ENCODE measurements around the gene ARHGAP15.

ARHGAP15 gene

DNA sequence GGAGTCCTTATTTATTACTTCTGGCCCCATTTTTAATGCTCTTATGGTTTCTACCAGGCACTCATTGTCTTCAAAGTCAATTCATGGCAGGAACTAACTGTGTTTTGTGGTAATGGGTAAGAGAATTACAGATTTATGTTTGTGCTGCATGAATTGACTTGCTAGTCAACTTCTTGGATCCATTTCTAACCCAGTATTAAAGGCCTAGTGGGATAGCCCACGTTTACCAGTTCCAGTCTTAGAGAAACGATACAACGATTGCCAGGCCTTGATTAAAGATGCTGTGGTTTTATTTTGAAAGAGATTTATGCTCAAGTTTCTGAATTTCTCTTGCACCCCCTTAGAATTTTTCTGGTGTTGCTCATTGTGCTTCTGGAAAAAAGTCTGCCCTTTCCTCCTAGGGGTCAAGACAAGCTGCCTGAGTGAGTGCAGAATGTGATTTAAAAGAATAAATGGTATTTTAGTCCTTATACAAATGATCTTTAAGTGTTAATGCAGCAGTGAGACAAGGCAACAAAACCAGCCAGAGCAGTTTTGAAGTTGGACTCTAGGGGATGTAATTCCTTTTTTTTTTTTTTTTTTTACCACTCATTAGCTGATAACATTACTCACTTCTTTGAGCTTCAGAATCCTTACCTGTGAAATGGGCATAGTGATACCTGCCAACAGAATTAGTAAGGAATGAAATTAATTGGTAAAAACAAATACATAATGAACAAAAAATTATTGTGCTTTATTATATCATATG lies 101.5 kb downstream of the ARHGAP15 start:
- Histone ChIP-seq H3K27me3 (no peaks in the 10 kb centered on the region), H3K27ac (no peak overlapping the region), H3K36me3 (peaks cover 33% of the 10 kb centered on the region), H3K9me3 (no peaks in the 10 kb centered on the region), H3K4me1 (ENCODE audit: control insufficient read depth in 1 of 2, insufficient read depth in 1 of 2, low read depth in 1 of 2, low read length in 1 of 2) (no peaks in the 10 kb centered on the region), H3K4me3 (ENCODE audit: low read depth in 1 of 2, low read length in 1 of 2) (no peak overlapping the region)
- TF ChIP-seq, protein P1, sequence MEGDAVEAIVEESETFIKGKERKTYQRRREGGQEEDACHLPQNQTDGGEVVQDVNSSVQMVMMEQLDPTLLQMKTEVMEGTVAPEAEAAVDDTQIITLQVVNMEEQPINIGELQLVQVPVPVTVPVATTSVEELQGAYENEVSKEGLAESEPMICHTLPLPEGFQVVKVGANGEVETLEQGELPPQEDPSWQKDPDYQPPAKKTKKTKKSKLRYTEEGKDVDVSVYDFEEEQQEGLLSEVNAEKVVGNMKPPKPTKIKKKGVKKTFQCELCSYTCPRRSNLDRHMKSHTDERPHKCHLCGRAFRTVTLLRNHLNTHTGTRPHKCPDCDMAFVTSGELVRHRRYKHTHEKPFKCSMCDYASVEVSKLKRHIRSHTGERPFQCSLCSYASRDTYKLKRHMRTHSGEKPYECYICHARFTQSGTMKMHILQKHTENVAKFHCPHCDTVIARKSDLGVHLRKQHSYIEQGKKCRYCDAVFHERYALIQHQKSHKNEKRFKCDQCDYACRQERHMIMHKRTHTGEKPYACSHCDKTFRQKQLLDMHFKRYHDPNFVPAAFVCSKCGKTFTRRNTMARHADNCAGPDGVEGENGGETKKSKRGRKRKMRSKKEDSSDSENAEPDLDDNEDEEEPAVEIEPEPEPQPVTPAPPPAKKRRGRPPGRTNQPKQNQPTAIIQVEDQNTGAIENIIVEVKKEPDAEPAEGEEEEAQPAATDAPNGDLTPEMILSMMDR (IDR thresholded peaks at IDR 0.05): no peak

DNA sequence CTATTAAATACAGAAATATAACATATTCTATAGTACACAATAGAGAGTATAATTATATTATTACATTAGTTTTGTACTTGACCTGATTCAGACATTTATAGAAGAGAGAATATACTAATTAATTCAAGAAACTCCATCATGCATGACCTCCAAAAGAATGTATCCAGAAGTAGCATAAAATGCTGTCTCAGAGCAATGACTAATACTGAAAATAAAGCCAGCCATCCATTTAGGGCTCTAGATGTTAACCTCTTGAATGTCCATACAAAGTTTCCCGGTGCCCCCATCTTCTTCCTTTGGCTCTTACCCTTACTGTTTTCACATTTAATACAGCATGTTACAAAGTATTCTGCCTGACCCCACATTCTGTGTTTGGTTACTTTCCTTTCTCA lies 102.0 kb downstream of the ARHGAP15 start:
- H3K27ac ChIP-seq: no peak overlapping the region
- H3K36me3 ChIP-seq: peaks cover 33% of the 10 kb centered on the region

DNA sequence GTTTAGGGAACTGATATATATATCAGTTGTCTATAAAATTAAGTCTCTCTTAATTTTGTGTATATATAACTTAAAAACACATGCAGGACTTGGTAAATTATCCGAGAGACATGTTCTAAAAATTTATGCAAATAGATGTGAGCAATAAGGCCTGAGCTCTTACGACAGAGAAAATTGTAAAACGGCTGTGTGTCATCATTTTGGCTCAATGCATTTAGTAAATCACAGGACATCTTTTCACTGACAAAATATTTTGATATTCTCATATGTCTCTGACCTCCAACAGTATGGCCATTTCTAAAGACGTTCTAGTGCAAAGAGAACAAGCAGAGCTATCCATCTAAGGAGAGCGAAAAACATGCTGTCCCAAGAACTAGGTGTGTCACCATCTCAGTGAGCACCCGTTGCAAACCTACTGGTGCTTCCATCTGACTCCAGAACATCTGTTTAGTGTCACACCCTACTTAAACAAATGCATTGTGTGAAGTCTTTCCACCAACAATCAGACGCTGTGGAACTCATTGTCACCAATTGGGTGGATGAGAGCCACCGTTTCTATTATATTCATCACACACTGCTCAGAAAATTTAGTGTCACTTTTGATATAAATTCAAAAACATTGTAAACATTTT lies 108.0 kb downstream of the ARHGAP15 start:
- peaks cover 12 to 16% of the 10 kb centered on the region in 2 experiments for H3K4me1 ChIP-seq (ENCODE audit: control insufficient read depth in 1 of 2, insufficient read depth in 1 of 2, low read depth in 1 of 2, low read length in 1 of 2)
- H3K27me3 ChIP-seq: no peaks in the 10 kb centered on the region
- H3K9me3 ChIP-seq: no peaks in the 10 kb centered on the region
- H3K27ac ChIP-seq: peak overlapping the region; percentile 64
- peaks cover 10% of the 10 kb centered on the region for H3K36me3 ChIP-seq
- H3K4me3 ChIP-seq (ENCODE audit: low read depth in 1 of 2, low read length in 1 of 2): no peak overlapping the region
- TF ChIP-seq, protein P1 (IDR thresholded peaks at IDR 0.05): no peak

More for the DNA sequence above, 102.0 kb downstream of the ARHGAP15 start:
- peaks cover 0 to 2% of the 10 kb centered on the region in 2 experiments for H3K4me1 ChIP-seq (ENCODE audit: control insufficient read depth in 1 of 2, insufficient read depth in 1 of 2, low read depth in 1 of 2, low read length in 1 of 2)
- no peaks in the 10 kb centered on the region for H3K9me3 ChIP-seq
- TF ChIP-seq, protein P1 (IDR thresholded peaks at IDR 0.05): no peak
- H3K4me3 ChIP-seq (ENCODE audit: low read depth in 1 of 2, low read length in 1 of 2): no peak overlapping the region
- no peaks in the 10 kb centered on the region for H3K27me3 ChIP-seq

DNA sequence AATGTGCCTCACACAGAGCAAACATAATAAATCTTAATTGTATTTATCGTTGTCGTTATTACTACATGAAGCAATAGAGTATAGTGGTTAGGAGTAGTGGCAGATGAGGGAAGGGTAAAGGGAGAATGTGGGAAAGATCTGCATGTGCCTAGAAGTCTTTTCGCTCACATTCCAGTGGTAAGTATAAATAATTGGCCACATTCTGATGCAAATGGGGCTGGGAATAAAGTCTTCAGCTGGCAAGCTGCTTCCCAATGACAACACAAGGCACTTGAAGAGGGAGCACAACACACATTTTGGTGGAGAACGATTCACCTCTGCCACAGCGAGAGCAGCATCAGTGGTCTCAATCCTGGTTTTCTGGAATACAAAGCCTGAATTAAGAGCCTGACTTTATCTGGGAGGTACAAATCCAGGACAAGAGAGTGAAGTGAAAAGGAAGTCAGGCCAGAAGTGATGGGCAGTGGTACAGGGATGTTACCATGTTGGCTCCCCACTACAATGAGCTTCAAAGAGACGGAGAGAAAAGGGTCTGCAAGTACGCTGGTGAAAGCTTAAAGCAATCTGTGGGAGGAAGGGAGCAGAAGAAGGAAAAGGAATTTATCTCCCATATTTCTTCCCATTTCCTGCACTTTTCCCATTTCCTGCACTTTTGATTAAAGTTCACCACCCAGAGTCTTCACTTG lies 112.3 kb downstream of the ARHGAP15 start:
- Histone ChIP-seq H3K4me1 (ENCODE audit: control insufficient read depth in 1 of 2, insufficient read depth in 1 of 2, low read depth in 1 of 2, low read length in 1 of 2) (peaks cover 37 to 39% of the 10 kb centered on the region in 2 experiments), H3K9me3 (no peaks in the 10 kb centered on the region), H3K36me3 (peaks cover 10% of the 10 kb centered on the region), H3K27ac (no peak overlapping the region), H3K27me3 (no peaks in the 10 kb centered on the region), H3K4me3 (ENCODE audit: low read depth in 1 of 2, low read length in 1 of 2) (no peak overlapping the region)
- TF ChIP-seq, protein P1 (IDR thresholded peaks at IDR 0.05): no peak

DNA sequence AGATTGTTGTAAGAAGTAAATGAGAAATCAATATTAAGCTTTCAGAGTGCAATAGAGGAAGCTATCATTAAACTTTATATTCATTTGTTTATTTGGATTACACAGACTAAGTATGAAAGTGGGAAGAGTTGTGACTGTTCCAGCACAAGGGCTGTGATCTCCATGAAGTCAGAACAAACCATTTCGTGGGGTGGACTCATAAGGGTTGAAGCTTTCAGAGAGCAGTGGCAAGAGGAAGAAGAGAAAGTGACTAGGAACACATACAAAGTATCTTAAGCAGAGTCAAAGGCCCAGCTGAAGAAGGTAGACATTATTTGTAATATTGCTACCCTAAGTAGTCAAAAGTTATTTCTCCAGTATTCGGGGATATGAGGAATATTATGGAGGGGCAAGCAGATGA lies 117.0 kb downstream of the ARHGAP15 start:
- Histone ChIP-seq H3K36me3 (peaks cover 21% of the 10 kb centered on the region), H3K4me3 (ENCODE audit: low read depth in 1 of 2, low read length in 1 of 2) (no peak overlapping the region), H3K27ac (peak overlapping the region; percentile 81), H3K27me3 (no peaks in the 10 kb centered on the region), H3K4me1 (ENCODE audit: control insufficient read depth in 1 of 2, insufficient read depth in 1 of 2, low read depth in 1 of 2, low read length in 1 of 2) (peaks cover 38 to 41% of the 10 kb centered on the region in 2 experiments), H3K9me3 (no peaks in the 10 kb centered on the region)
- TF ChIP-seq, protein P1 (IDR thresholded peaks at IDR 0.05): no peak

Measured in neutrophil (primary cell).